Activated CD4-positive, alpha-beta T cell treated with anti-CD3 and anti-CD28 coated beads for 36 hours (primary cell): ENCODE data around the gene ICAM2. TPM values are rescaled to one million over a fixed set of nuclear protein-coding genes. Genes with fewer than 3 reads are reported as not detected.
A peak's percentile ranks its signal among the peaks of the same experiment; 100 is the strongest.
"Not testable (repeated sequence)": the region's sequence is repeated elsewhere in the genome, so short reads cannot be mapped to it uniquely, and the experiment has no call there.

Experiments
- ATAC-seq: fragments of 200-7000 bp; cut with Tn5 transposase; one replicate; pipeline ENCODE4 v1.10.0; 2021; ENCODE audit warnings: mild to moderate bottlenecking, moderate library complexity
- CTCF ChIA-PET: fragments of 350-600 bp; sonication (Branson Sonifier 250); formaldehyde crosslinking; loops from one replicate; lab custom pipeline; 2021; ENCODE audit warnings: antibody characterized with exemption; lab: Charles Lee
- POLR2A ChIA-PET: fragments of 350-600 bp; sonication (Branson Sonifier 250); formaldehyde crosslinking; loops from one replicate; lab custom pipeline; 2021; ENCODE audit warnings: antibody characterized with exemption, inconsistent platforms; lab: Charles Lee
- DNase-seq: peaks from one replicate; pipeline ENCODE4 v3.0.0-alpha.2; 2020
- H3K27ac Mint-ChIP-seq: one replicate; pipeline ENCODE4 v1.8.0; 2021; ENCODE audit warnings: mixed read lengths
- H3K27me3 Mint-ChIP-seq: one replicate; pipeline ENCODE4 v1.8.0; 2021; ENCODE audit warnings: mixed read lengths
- H3K36me3 Mint-ChIP-seq: one replicate; pipeline ENCODE4 v1.8.0; 2021; ENCODE audit warnings: low read depth, mixed read lengths
- H3K4me1 Mint-ChIP-seq: one replicate; pipeline ENCODE4 v1.8.0; 2021; ENCODE audit warnings: mixed read lengths
- H3K4me3 Mint-ChIP-seq: one replicate; pipeline ENCODE4 v1.8.0; 2021; ENCODE audit warnings: mild to moderate bottlenecking, moderate library complexity, mixed read lengths
- H3K9me3 Mint-ChIP-seq: one replicate; pipeline ENCODE4 v1.8.0; 2021; ENCODE audit warnings: low read depth, mixed read lengths
- intact Hi-C, 2 experiments: fragments of 100-400 bp; cut with DNase I in 1 of 2; cut with micrococcal nuclease in 1 of 2; formaldehyde crosslinking; loops; one replicate each; pipeline versions ENCODE4 v1.14.2 to v1.15.1; 2022 to 2024; cut with DNase I, micrococcal nuclease
- total RNA-seq, 2 experiments: library from RNA; stranded (reverse); gene quantifications; one replicate each; pipeline ENCODE4 v1.2.3, GENCODE V29; 2021

ICAM2 gene
- total RNA-seq, 2 experiments from 2014 or later, result 46.6 to 49.0 TPM

- Mint-ChIP-seq H3K27ac (no peak overlapping the region), H3K27me3 (no peaks in the 10 kb centered on the region), H3K36me3 (no peaks in the 10 kb centered on the region), H3K4me1 (peaks cover 35% of the 10 kb centered on the region), H3K9me3 (no peaks in the 10 kb centered on the region), H3K4me3 (no peak overlapping the region)
- peak; percentile 86 for DNase-seq
- ChIA-PET CTCF (interaction anchor here (0.6 to 9.1 kb wide), 60 partner anchors 8 to 942 kb away, joined by 3 to 362 read pairs (median 6); partner anchors contain the start of genes ERN1, GH1, GH2 and ICAM2), POLR2A (interaction anchor here (0.6 to 1.7 kb wide), 5 partner anchors 33 to 176 kb away, joined by 3 to 8 read pairs (median 3); no protein-coding TSS in a partner anchor)
- ATAC-seq, result no peak
- intact Hi-C loops, result loop anchor here (1.0 to 2.0 kb wide), 2 partner anchors 104 to 254 kb away; no protein-coding TSS in a partner anchor
Observed at GRCh38 chr17:64028874-64029464, 8.5 kb upstream of the ICAM2 start.

- Mint-ChIP-seq H3K9me3 (no peaks in the 10 kb centered on the region), H3K4me3 (peak overlapping the region; percentile 58), H3K27me3 (no peaks in the 10 kb centered on the region), H3K36me3 (no peaks in the 10 kb centered on the region), H3K27ac (peak overlapping the region; percentile 89), H3K4me1 (peaks cover 62% of the 10 kb centered on the region)
- ChIA-PET POLR2A (interaction anchor here (1.0 to 2.1 kb wide), 4 partner anchors 15 to 120 kb away, joined by 3 to 12 read pairs (median 4); partner anchors contain the start of gene ERN1), CTCF (interaction anchor here (0.5 to 9.1 kb wide), 42 partner anchors 7 to 252 kb away, joined by 3 to 362 read pairs (median 5); partner anchors contain the start of genes CD79B, ERN1, GH1 and ICAM2)
- DNase-seq, result peak; percentile 95
- intact Hi-C loops, result loop anchor here (1.0 to 2.0 kb wide), 5 partner anchors 35 to 107 kb away; partner anchors contain the start of gene ERN1 (in 1 of the 2)
- peak; percentile 71 for ATAC-seq
Observed at GRCh38 chr17:64025732-64026294, 5.4 kb upstream of the ICAM2 start.

GRCh38 chr17:64024781-64025731 lies 4.6 kb upstream of the ICAM2 start:
- ChIA-PET CTCF (interaction anchor here (0.5 to 9.1 kb wide), 40 partner anchors 7 to 394 kb away, joined by 3 to 362 read pairs (median 5); partner anchors contain the start of genes CD79B, CSHL1, ERN1 and GH1), POLR2A (interaction anchor here (0.6 to 2.1 kb wide), 5 partner anchors 16 to 120 kb away, joined by 3 to 12 read pairs (median 3); partner anchors contain the start of gene ERN1)
- H3K27me3 Mint-ChIP-seq, result no peaks in the 10 kb centered on the region
- peak; percentile 27 for ATAC-seq
- peak; percentile 71 for DNase-seq
- H3K4me1 Mint-ChIP-seq, result peaks cover 63% of the 10 kb centered on the region
- intact Hi-C loops, result loop anchor here (1.0 to 2.0 kb wide), 5 partner anchors 36 to 106 kb away; partner anchors contain the start of gene ERN1 (in 1 of the 2)
- H3K4me3 Mint-ChIP-seq, result peak overlapping the region; percentile 58
- H3K9me3 Mint-ChIP-seq, result no peaks in the 10 kb centered on the region
- H3K27ac Mint-ChIP-seq, result peak overlapping the region; percentile 89
- no peaks in the 10 kb centered on the region for H3K36me3 Mint-ChIP-seq

- no peaks in the 10 kb centered on the region for H3K27me3 Mint-ChIP-seq
- intact Hi-C loops, result loop anchor here (2.0 kb wide), 3 partner anchors 37 to 43 kb away; no protein-coding TSS in a partner anchor
- H3K4me3 Mint-ChIP-seq, result no peak overlapping the region
- POLR2A ChIA-PET, result interaction anchor here (0.6 to 2.1 kb wide), 4 partner anchors 37 to 121 kb away, joined by 3 to 12 read pairs (median 4); partner anchors contain the start of gene ERN1
- no peak for DNase-seq
- ATAC-seq, result no peak
- H3K27ac Mint-ChIP-seq, result peak overlapping the region; percentile 89
- H3K4me1 Mint-ChIP-seq, result peaks cover 63% of the 10 kb centered on the region
- H3K9me3 Mint-ChIP-seq, result no peaks in the 10 kb centered on the region
- CTCF ChIA-PET, result interaction anchor here (0.6 to 9.1 kb wide), 17 partner anchors 6 to 395 kb away, joined by 3 to 362 read pairs (median 9); partner anchors contain the start of genes CD79B, CSHL1, ERN1 and GH1
- H3K36me3 Mint-ChIP-seq, result no peaks in the 10 kb centered on the region
Observed at GRCh38 chr17:64024215-64024654, 3.8 kb upstream of the ICAM2 start.

DNA sequence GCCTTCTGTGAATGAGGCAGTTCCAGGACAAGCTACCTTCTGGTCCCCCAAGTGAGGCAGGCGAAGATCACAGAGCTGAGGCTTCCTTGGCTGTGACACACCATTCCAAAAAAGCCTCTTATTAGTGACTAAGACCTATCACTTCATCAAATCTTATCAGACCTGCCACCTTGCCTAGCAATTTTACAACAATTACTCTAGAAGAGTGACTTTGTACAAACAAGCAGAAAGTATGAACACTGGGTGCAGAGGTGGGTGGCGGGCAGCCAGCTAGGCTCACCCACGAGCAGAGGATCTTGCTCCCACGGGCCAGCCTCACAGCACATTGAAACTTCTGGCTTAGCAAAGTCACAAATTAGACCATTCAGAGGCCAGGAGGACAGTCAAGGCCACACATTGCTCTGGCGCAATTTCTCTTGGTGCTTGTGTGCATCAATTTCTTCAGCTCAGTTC lies 2.2 kb upstream of the ICAM2 start:
- H3K36me3 Mint-ChIP-seq, result peaks cover 5% of the 10 kb centered on the region
- ChIA-PET POLR2A (interaction anchor here (0.6 to 0.7 kb wide), 3 partner anchors 124 to 198 kb away, joined by 4 to 6 read pairs (median 5); no protein-coding TSS in a partner anchor), CTCF (interaction anchor here (0.6 to 2.6 kb wide), 4 partner anchors 32 to 143 kb away, joined by 3 to 13 read pairs (median 4); no protein-coding TSS in a partner anchor)
- H3K4me1 Mint-ChIP-seq, result peaks cover 64% of the 10 kb centered on the region
- intact Hi-C loops, result no loop called here
- no peaks in the 10 kb centered on the region for H3K9me3 Mint-ChIP-seq
- DNase-seq (peak; percentile 43), ATAC-seq (no peak)
- peak overlapping the region; percentile 84 for H3K4me3 Mint-ChIP-seq
- no peaks in the 10 kb centered on the region for H3K27me3 Mint-ChIP-seq
- H3K27ac Mint-ChIP-seq, result peak overlapping the region; percentile 97

DNA sequence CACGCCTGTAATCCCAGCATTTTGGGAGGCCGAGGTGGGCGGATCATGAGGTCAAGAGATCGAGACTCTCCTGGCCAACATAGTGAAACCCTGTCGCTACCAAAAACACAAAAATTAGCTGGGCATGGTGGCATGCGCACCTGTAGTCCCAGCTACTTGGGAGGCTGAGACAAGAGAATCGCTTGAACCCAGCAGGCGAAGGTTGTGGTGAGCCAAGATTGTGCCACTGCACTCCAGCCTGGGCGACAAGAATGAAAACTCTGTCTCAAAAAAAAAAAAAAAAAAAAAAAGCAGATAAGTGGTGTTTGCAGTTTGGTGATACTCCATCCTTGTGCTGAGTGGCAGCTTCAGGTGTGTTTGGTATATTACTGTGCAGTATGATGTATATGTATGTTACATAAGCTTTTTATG lies 877 bp downstream of the ICAM2 start:
- peak; percentile 42 for DNase-seq
- ChIA-PET CTCF (interaction anchor here (0.7 to 5.5 kb wide), 12 partner anchors 8 to 199 kb away, joined by 3 to 97 read pairs (median 5); partner anchors contain the start of gene ERN1), POLR2A (interaction anchor here (0.5 to 1.8 kb wide), 5 partner anchors 61 to 377 kb away, joined by 3 to 12 read pairs (median 3); partner anchors contain the start of gene TEX2)
- H3K27me3 Mint-ChIP-seq, H3K36me3 Mint-ChIP-seq, intact Hi-C loops, H3K9me3 Mint-ChIP-seq: not testable (repeated sequence)
- H3K4me3 Mint-ChIP-seq, result peak overlapping the region; percentile 84
- H3K27ac Mint-ChIP-seq, result peak overlapping the region; percentile 97
- ATAC-seq, result peak; percentile 18
- peaks cover 68% of the 10 kb centered on the region for H3K4me1 Mint-ChIP-seq

- H3K27ac Mint-ChIP-seq, result peak overlapping the region; percentile 94
- H3K27me3 Mint-ChIP-seq, result no peaks in the 10 kb centered on the region
- peak overlapping the region; percentile 84 for H3K4me3 Mint-ChIP-seq
- no peak for ATAC-seq
- ChIA-PET POLR2A (interaction anchor here (0.6 kb wide), 1 partner anchor 11 kb away, joined by 4 read pairs; no protein-coding TSS in a partner anchor), CTCF (interaction anchor here (0.6 to 5.5 kb wide), 22 partner anchors 10 to 222 kb away, joined by 3 to 97 read pairs (median 4); partner anchors contain the start of gene ERN1)
- H3K9me3 Mint-ChIP-seq, result no peaks in the 10 kb centered on the region
- intact Hi-C loops, result no loop called here
- no peak for DNase-seq
- peaks cover 68% of the 10 kb centered on the region for H3K4me1 Mint-ChIP-seq
- H3K36me3 Mint-ChIP-seq, result peaks cover 11% of the 10 kb centered on the region
Observed at GRCh38 chr17:64017381-64017980, 3.0 kb downstream of the ICAM2 start.

- no peaks in the 10 kb centered on the region for H3K27me3 Mint-ChIP-seq
- peak overlapping the region; percentile 84 for H3K4me3 Mint-ChIP-seq
- peak overlapping the region; percentile 95 for H3K27ac Mint-ChIP-seq
- ChIA-PET POLR2A (no interaction called here), CTCF (interaction anchor here (0.5 to 5.5 kb wide), 23 partner anchors 11 to 222 kb away, joined by 3 to 97 read pairs (median 3); partner anchors contain the start of gene ERN1)
- peaks cover 13% of the 10 kb centered on the region for H3K36me3 Mint-ChIP-seq
- no peak for ATAC-seq
- DNase-seq, result no peak
- no peaks in the 10 kb centered on the region for H3K9me3 Mint-ChIP-seq
- intact Hi-C loops, result no loop called here
- peaks cover 64% of the 10 kb centered on the region for H3K4me1 Mint-ChIP-seq
Observed at GRCh38 chr17:64016974-64017373, 3.5 kb downstream of the ICAM2 start.

GRCh38 chr17:64016231-64016784 lies 4.1 kb downstream of the ICAM2 start:
- H3K4me3 Mint-ChIP-seq, result peak overlapping the region; percentile 84
- no peaks in the 10 kb centered on the region for H3K9me3 Mint-ChIP-seq
- no peaks in the 10 kb centered on the region for H3K27me3 Mint-ChIP-seq
- H3K36me3 Mint-ChIP-seq, result peaks cover 18% of the 10 kb centered on the region
- peaks cover 66% of the 10 kb centered on the region for H3K4me1 Mint-ChIP-seq
- no peak for DNase-seq
- peak overlapping the region; percentile 95 for H3K27ac Mint-ChIP-seq
- intact Hi-C loops, result no loop called here
- ChIA-PET POLR2A (no interaction called here), CTCF (interaction anchor here (0.5 to 5.5 kb wide), 20 partner anchors 10 to 223 kb away, joined by 3 to 97 read pairs (median 3); partner anchors contain the start of gene ERN1)
- no peak for ATAC-seq
